Epithelial cell of proximal tubule (primary cell): Measurements from ENCODE around the gene PCYOX1L. TPM values are rescaled to one million over a fixed set of nuclear protein-coding genes. Genes with fewer than 3 reads are reported as not detected.

Source experiments
- DNase-seq: peaks from one replicate; pipeline ENCODE4 v3.0.0-alpha.2; 2011; ENCODE audit warnings: low read depth
- H3K4me3 ChIP-seq: 2 replicates; pipeline ENCODE4 v1.5.1; 2011; ENCODE audit warnings: low read depth, mild to moderate bottlenecking, low read length
- CTCF ChIP-seq: conservative IDR thresholded peaks from 2 replicates; pipeline ENCODE4 v1.5.1; 2012; ENCODE audit warnings: low read depth, mild to moderate bottlenecking, low read length
- total RNA-seq: library from RNA; depleted of rRNA; stranded (reverse); fragments of >200 nt; gene quantifications from 2 replicates; pipeline ENCODE4 v1.2.3, GENCODE V29; 2015

The PCYOX1L gene
- total RNA-seq, 1 donor from 2014 or later: 7.1 TPM

GRCh38 chr5:149323621-149324205, 34.1 kb upstream of the PCYOX1L start:
- DNase-seq: no peak
- H3K4me3 ChIP-seq: no peak overlapping the region
- TF ChIP-seq CTCF: no peak

GRCh38 chr5:149324641-149325040, 33.2 kb upstream of the PCYOX1L start:
- H3K4me3 ChIP-seq: no peak overlapping the region
- no peak for DNase-seq
- no peak for TF ChIP-seq CTCF

GRCh38 chr5:149325166-149325735, 32.6 kb upstream of the PCYOX1L start:
- DNase-seq: no peak
- no peak for TF ChIP-seq CTCF
- H3K4me3 ChIP-seq: no peak overlapping the region

GRCh38 chr5:149325894-149326293, 32.0 kb upstream of the PCYOX1L start:
- no peak for TF ChIP-seq CTCF
- no peak for DNase-seq
- H3K4me3 ChIP-seq: no peak overlapping the region

GRCh38 chr5:149326611-149327010, 31.2 kb upstream of the PCYOX1L start:
- TF ChIP-seq CTCF: no peak
- no peak for DNase-seq
- H3K4me3 ChIP-seq: no peak overlapping the region

GRCh38 chr5:149328177-149328576, 29.7 kb upstream of the PCYOX1L start:
- TF ChIP-seq CTCF: no peak
- no peak overlapping the region for H3K4me3 ChIP-seq
- DNase-seq: no peak
